GM21825 (cell line): ENCODE data around the gene RPIA.
"Not testable (repeated sequence)": the region's sequence is repeated elsewhere in the genome, so short reads cannot be mapped to it uniquely, and the experiment has no call there.

ENCODE experiments used
- ATAC-seq: cut with Tn5 transposase; IDR thresholded peaks from one replicate; pipeline ENCODE4 v1.9.1; 2021; ENCODE audit warnings: mild to moderate bottlenecking, moderate library complexity; ENCODE audit not compliant: unreplicated experiment

Gene RPIA

DNA sequence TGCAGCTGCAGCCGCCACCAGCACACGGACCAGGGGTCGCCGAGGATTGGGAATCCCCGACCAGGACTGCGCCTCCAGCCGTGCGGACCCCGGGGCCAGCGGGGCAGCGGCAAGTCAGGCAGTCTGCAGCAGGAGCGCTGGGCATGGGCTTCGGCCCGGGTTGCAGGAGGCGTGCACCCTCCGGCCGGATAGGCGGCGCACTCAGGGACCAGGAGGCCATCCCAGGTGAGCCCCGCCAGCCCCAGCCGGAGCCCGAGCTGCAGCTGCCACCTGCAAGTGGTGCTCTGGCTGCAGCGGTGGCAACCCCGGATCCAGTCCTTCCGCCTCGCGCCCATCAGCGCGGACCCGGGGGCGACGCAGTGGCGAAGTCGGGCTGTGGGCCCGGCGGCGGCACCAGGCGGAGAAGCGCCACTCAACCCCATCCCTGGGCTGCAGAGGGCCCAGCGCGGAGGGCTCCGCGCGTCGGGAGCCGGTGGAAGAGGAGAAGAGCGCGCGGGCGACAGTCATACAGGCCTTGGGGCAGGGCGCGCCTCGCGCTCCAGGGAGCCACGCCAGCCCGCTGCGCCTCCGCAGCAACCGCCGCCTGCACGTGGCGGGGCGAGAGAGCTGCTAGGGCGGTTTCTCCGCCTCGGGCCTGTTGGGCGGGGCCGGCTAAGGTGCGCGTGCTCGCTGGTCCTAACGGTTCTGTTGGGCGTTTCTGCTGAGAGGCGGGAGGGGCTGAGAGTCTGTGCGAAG lies 73.8 kb downstream of the RPIA start:
- no peak for ATAC-seq

DNA sequence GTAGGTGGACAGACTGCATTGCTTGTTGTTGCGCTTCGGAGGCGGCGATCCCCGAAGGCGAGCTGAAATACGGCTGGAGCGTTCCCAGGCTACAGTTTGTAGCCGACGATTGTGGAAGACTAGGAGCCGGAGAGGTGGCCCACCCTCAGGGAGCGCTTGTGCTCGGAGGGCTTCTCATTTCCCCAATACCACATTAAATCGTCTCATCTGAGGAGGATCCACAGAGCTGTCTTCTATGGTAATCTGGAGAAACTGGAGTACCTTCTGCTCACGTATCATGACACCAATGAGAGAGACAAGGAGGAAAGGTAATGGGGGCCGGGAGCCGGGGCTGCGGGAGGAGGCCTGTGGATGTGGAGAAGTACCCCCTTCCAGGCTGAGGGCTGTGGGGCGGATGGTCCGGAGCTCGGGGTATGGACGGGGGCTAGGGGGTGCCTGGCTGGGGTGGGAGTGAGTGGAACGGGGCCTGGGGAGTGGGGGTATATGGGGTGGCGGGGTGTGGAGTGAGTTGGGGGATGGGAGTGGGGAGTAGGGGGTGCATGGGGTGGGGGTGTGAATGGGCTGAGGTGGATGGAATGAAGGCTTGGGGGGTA lies 74.5 kb downstream of the RPIA start:
- ATAC-seq = not testable (repeated sequence)

DNA sequence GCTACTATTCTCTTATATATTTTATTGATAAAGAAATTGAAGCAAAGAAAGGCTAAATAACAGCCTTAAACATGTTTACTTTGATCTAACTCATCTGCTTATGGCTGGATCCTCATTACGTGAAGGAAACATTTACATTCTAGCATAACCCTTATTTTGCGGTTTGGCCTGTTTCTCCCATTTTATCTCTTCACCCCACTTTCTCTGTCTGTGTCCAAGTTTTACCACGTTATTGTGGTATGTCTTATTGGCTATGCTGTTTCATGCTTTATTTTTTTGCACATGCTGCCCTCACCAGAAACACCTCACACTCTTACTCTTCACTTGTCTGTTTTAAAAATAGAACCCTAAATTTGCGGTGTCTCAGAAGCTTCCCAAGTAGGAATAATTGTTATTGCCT lies 78.5 kb downstream of the RPIA start:
- ATAC-seq = no peak

DNA sequence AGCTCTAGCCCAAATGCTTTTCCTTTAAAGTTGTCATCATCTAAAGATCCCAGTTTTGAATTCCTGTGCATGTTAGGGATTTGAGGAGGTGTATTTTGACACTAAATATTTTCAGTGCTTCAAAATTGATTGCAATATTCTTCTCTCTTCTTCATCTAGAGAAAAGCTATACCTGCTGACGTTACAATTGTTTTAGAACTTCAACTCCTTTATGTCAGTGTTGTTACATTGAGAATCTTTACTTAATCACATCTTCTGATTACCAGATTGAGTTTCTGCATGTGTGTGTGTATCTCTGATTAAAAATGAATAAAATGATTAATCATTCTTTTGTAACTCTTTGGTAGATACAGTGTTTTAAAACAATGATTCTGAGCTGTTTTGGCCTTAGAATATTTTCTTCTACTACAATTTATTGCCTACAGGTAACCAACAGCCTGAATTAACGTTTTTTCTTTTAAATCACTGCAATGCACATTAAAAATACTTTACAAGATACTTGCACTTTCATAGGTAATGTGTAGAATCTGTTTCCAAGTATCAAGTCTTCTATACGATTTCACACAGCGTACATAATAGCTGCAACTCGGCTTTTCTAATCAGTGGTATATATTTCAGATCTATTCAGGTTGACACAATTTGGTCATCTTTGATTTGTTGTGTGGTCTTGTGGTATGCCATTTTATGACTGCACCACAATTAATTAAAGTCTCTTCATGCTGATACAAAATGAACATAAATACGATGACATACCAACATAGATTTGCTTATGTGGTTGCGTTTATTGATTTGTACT lies 82.0 kb downstream of the RPIA start:
- not testable (repeated sequence) for ATAC-seq

DNA sequence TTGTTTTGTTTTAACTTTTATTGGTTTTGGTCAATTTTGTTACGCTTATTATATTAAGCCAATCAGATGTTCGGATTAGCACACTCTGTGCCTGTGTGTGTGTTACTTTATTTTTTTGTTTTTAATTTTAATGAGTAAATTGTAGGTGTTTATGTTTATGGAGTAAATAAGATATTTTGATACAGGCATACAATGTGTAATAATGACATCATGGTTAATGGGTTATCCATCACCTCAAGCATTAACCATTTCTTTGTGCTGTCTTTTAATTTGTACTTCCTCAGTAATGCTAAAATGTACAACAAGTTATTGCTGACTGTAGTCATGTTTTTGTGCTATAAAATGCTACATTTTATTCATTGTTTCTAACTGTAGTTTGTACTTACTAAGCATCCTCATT lies 97.7 kb downstream of the RPIA start:
- not testable (repeated sequence) for ATAC-seq

DNA sequence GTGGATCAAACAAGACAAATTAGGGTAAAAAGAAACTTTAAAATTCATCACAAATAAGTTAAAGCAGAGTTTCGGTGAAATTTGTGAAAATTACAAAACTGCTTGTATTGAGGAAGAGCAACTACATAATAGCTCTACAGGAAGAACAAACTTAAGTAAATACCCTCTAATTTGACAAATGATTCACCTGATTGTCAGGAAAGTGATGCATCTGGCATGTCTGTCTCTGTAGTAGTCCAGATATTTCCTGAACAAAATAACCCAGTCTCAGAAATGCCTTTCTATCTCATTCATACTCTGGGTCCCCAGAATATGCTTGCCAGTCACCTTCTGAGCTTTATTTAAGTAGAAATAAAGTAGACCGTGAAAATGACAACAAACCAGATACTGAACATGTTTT lies 104.5 kb downstream of the RPIA start:
- not testable (repeated sequence) for ATAC-seq

DNA sequence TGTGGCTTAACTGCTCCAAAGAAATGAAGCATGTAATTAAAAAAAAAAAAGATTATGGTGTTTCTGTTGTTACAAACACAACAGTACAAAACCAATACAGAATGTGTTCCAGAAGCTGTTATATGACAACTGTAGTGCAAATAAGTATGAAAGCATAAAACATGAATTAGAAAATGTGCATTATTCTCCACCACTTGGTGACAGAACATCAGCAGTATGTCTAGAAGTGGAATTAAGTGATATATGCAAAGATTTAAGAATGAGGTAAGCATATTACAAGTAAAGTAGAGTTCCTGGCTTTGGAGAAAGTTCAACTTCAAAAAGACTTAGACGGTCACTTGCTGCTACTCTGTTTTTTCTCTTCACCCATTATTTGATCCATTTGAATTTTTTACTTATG lies 105.0 kb downstream of the RPIA start:
- ATAC-seq = not testable (repeated sequence)

DNA sequence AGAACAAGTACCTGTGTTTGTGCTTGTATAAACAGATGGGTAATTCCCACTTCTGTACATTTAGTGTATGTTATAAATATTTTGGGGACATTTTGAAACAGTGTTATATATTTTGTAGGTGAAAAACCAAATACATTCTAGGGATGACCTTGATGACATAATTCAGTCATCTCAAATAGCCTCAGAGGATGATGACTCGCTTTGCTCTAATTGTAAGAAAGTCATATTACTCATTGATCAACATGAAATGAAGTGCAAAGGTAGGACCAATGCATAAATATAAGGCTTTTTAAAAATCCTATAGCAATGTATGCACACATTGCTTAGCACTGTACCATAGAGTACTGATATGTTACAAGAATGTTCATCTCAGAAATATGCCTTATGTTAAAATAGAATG lies 105.7 kb downstream of the RPIA start:
- ATAC-seq = not testable (repeated sequence)
